ENCODE measurements around the gene TMEM184C. TPM values are rescaled to one million over a fixed set of nuclear protein-coding genes. Genes with fewer than 3 reads are reported as not detected.

Gene TMEM184C
- total and polyA plus RNA-seq, 8 donors: 33.7 to 42.1 (median 38.9) TPM

GRCh38 chr4:147633643-147634042 is 16.4 kb downstream of the TMEM184C start:
- H3K36me3 ChIP-seq: peaks cover 0 to 91% of the 10 kb centered on the region in 2 donors
- no peak for ATAC-seq
- no peaks in the 10 kb centered on the region for H3K4me1 ChIP-seq
- no peak for TF ChIP-seq CTCF (IDR thresholded peaks at IDR 0.05)
- H3K27me3 ChIP-seq: no peaks in the 10 kb centered on the region
- intact Hi-C loops (cut with DNase I): no loop called here
- no peak overlapping the region for H3K27ac ChIP-seq
- DNase-seq: no peak
- H3K4me3 ChIP-seq: no peak overlapping the region
- no peaks in the 10 kb centered on the region for H3K9me3 ChIP-seq

DNA sequence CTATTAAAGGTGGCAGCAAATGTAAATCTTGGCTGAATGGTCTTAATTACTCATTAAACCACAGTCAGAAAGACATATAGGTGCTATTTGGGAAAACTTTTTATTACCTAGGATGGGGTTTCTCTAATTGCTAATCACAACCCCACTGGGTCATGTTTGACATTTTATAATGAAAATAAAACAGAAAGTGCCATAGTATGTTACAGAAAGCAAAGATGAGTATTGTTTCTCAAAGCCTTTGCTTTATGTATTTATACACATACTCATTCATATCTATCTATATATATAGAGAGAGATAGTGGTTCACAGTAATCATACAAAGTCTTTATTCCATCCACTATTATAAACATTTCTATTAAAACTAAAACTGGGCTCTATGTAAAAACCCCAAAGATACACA is 18.2 kb downstream of the TMEM184C start:
- Histone ChIP-seq H3K27me3 (no peaks in the 10 kb centered on the region), H3K4me1 (no peaks in the 10 kb centered on the region), H3K36me3 (peaks cover 0 to 77% of the 10 kb centered on the region in 2 donors), H3K4me3 (no peak overlapping the region), H3K9me3 (no peaks in the 10 kb centered on the region), H3K27ac (no peak overlapping the region)
- TF ChIP-seq CTCF (IDR thresholded peaks at IDR 0.05): no peak
- intact Hi-C loops (cut with DNase I): no loop called here
- no peak for DNase-seq
- ATAC-seq: no peak

GRCh38 chr4:147638365-147638764 is 21.2 kb downstream of the TMEM184C start:
- no peak for DNase-seq
- H3K4me3 ChIP-seq: no peak overlapping the region
- intact Hi-C loops (cut with DNase I): no loop called here
- no peaks in the 10 kb centered on the region for H3K9me3 ChIP-seq
- ATAC-seq: no peak
- TF ChIP-seq CTCF (IDR thresholded peaks at IDR 0.05): no peak
- H3K36me3 ChIP-seq: peaks cover 0 to 81% of the 10 kb centered on the region in 2 donors
- no peaks in the 10 kb centered on the region for H3K4me1 ChIP-seq
- H3K27me3 ChIP-seq: no peaks in the 10 kb centered on the region
- H3K27ac ChIP-seq: no peak overlapping the region

DNA sequence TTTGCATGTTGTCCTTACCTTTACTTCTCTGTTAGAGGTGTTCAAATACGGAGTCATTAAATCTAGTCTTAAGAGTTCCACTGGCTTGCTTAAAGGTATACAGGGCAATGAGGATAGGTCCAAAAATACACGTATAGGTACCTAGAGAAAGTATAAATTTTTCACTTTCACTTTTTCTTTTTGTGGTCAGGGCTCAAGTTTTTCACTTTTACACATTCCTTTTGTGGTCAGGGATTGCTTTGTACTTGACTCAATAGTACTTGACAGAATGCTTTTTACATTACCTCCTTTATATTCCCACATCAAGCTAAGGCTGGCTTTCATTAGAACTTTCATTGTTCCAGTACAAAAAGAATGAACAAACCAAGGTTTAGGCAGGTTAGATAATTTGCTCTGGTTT is 21.7 kb downstream of the TMEM184C start:
- no peak overlapping the region for H3K27ac ChIP-seq
- no peaks in the 10 kb centered on the region for H3K9me3 ChIP-seq
- no peak for TF ChIP-seq CTCF (IDR thresholded peaks at IDR 0.05)
- no peaks in the 10 kb centered on the region for H3K27me3 ChIP-seq
- no peak overlapping the region for H3K4me3 ChIP-seq
- ATAC-seq: peak; percentile 82
- no peak for DNase-seq
- H3K36me3 ChIP-seq: peaks cover 0 to 75% of the 10 kb centered on the region in 2 donors
- no peaks in the 10 kb centered on the region for H3K4me1 ChIP-seq
- intact Hi-C loops (cut with DNase I): no loop called here

GRCh38 chr4:147639388-147639787 is 22.2 kb downstream of the TMEM184C start:
- intact Hi-C loops (cut with DNase I): no loop called here
- ATAC-seq: no peak

More at GRCh38 chr4:147639388-147639787, 22.2 kb downstream of the TMEM184C start:
- H3K27me3 ChIP-seq: no peaks in the 10 kb centered on the region
- peaks cover 0 to 70% of the 10 kb centered on the region in 2 donors for H3K36me3 ChIP-seq
- no peak for DNase-seq
- no peak overlapping the region for H3K4me3 ChIP-seq
- no peak overlapping the region for H3K27ac ChIP-seq
- TF ChIP-seq CTCF (IDR thresholded peaks at IDR 0.05): no peak
- H3K9me3 ChIP-seq: no peaks in the 10 kb centered on the region
- no peaks in the 10 kb centered on the region for H3K4me1 ChIP-seq
